ENCODE data around the gene ATRIP.

GRCh38 chr3:48417529-48418108 lies 28.9 kb upstream of the ATRIP start:
- TF ChIP-seq, protein P1, sequence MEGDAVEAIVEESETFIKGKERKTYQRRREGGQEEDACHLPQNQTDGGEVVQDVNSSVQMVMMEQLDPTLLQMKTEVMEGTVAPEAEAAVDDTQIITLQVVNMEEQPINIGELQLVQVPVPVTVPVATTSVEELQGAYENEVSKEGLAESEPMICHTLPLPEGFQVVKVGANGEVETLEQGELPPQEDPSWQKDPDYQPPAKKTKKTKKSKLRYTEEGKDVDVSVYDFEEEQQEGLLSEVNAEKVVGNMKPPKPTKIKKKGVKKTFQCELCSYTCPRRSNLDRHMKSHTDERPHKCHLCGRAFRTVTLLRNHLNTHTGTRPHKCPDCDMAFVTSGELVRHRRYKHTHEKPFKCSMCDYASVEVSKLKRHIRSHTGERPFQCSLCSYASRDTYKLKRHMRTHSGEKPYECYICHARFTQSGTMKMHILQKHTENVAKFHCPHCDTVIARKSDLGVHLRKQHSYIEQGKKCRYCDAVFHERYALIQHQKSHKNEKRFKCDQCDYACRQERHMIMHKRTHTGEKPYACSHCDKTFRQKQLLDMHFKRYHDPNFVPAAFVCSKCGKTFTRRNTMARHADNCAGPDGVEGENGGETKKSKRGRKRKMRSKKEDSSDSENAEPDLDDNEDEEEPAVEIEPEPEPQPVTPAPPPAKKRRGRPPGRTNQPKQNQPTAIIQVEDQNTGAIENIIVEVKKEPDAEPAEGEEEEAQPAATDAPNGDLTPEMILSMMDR (conservative IDR thresholded peaks at IDR 0.05; ENCODE audit: low read length) = no peak
- TF ChIP-seq EZH2phosphoT487 (IDR thresholded peaks at IDR 0.05; ENCODE audit: borderline replicate concordance, low read depth, low read length) = no peak

All from OCI-LY7 (cell line).